Right cardiac atrium (tissue), 5 donors: ENCODE measurements around the gene TTC39A. TPM values are rescaled to one million over a fixed set of nuclear protein-coding genes. Genes with fewer than 3 reads are reported as not detected.

Experiments used
- ATAC-seq, 2 donors: fragments of 200-7000 bp; cut with Tn5 transposase; one replicate each; pipeline versions ENCODE4 v1.8.0 to v1.9.1; 2020; ENCODE audit warnings: moderate library complexity in 2 of 2, mild to moderate bottlenecking in 1 of 2
- DNase-seq, 3 donors: peaks; one replicate each; pipeline ENCODE4 v3.0.0-alpha.2; 2020
- H3K27ac ChIP-seq: one replicate; pipeline ENCODE4 v1.5.1; 2013; ENCODE audit warnings: mild to moderate bottlenecking, low read length, control low read depth, moderate library complexity
- H3K27me3 ChIP-seq: one replicate; pipeline ENCODE4 v1.6.1; 2013; ENCODE audit not compliant: control insufficient read depth, insufficient read depth
- H3K4me1 ChIP-seq: one replicate; pipeline ENCODE4 v1.6.1; 2013; ENCODE audit warnings: low read length; ENCODE audit not compliant: control insufficient read depth, insufficient read depth
- H3K4me3 ChIP-seq: one replicate; pipeline ENCODE4 v1.5.1; 2013; ENCODE audit warnings: low read length, control low read depth
- H3K9me3 ChIP-seq: one replicate; pipeline ENCODE4 v1.6.1; 2013; ENCODE audit warnings: low read length; ENCODE audit not compliant: control insufficient read depth
- WGBS: extraction: QIAGEN DNeasy Blood & Tissue Kit; methylation state at CpG from one replicate; pipeline ENCODE4 v1.1.7; 2013; 5-methylcytosine and 5-hydroxymethylcytosine counted together
- intact Hi-C, 4 donors: fragments of 100-400 bp; cut with DNase I; formaldehyde crosslinking; loops; one replicate each; pipeline versions ENCODE4 v1.11.0 to v1.14.0; 2022 to 2023
- polyA plus RNA-seq: library from polyadenylated mRNA; stranded (reverse); fragments of 200-250 nt; gene quantifications from one replicate; pipeline ENCODE4 v1.2.3, GENCODE V29; 2013
- total RNA-seq, 4 donors: library from RNA; stranded (reverse); fragmentation: NEBNext Ultra II Directional; extraction: Animal tissue kit (Norgen Biotek cat#: 25700); gene quantifications; one replicate each; pipeline ENCODE4 v1.2.1, GENCODE V29; 2021
- donor health status: healthy with polysubstance abuse.
- donor health status: DM: no; HTN: yes; CAD: no.
- donor health status: DM: no; HTN: no; CAD: no.
- donor health status: DM: no; HTN: yes; CAD: no; lungs with severe emphysema.
- donor health status: DM: yes; HTN: yes; CAD: no.

The TTC39A gene
- total and polyA plus RNA-seq, 5 donors = 11.6 to 24.7 (median 15.7) TPM

DNA sequence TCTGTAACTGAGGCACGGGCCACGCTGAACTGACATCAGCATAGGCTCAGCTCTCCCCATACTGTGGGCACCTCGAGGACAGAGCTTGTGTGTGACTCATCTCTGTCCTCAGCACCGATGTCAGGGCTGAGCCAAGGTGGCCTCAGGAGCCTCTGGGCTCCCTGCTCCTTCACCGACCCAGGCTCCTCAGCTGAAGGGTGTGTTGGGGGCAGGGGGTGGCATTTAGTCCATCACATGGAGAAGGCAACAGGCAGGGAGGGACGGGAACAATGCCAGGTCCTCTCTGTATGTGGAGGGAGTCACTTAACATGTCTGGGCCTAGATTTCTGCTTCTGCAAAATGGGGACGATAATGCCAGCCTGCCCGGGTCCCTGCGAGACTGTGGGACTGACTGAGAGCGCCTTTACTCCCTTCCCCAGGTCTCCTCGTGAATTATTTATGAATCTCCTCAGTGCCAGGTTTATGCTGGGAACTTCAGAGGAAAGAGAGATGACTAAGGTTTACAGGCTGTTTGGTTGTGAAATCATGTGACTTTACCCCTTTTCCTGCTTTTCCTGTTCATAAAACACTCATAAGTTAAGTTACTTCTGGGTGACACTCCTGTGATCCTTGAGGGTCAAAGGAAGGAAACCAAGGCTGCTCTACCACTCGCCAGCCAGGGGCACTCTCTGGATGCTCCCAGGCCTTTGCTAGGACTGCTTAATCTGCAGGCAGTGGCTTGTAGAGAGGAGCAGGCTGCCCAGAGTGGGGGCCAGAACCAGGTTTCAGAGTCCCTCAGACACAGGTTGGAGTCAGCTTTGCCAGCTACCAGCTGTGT lies 16.2 kb downstream of the TTC39A start:
- no peaks in the 10 kb centered on the region for H3K27me3 ChIP-seq
- ATAC-seq (peak; percentile 9 to 23), DNase-seq (no peak)
- H3K27ac ChIP-seq = no peak overlapping the region
- H3K4me3 ChIP-seq = no peak overlapping the region
- WGBS = 69% methylated on average over 12 of the region's 12 CpGs
- intact Hi-C loops = no loop called here
- no peaks in the 10 kb centered on the region for H3K9me3 ChIP-seq
- H3K4me1 ChIP-seq = no peaks in the 10 kb centered on the region

DNA sequence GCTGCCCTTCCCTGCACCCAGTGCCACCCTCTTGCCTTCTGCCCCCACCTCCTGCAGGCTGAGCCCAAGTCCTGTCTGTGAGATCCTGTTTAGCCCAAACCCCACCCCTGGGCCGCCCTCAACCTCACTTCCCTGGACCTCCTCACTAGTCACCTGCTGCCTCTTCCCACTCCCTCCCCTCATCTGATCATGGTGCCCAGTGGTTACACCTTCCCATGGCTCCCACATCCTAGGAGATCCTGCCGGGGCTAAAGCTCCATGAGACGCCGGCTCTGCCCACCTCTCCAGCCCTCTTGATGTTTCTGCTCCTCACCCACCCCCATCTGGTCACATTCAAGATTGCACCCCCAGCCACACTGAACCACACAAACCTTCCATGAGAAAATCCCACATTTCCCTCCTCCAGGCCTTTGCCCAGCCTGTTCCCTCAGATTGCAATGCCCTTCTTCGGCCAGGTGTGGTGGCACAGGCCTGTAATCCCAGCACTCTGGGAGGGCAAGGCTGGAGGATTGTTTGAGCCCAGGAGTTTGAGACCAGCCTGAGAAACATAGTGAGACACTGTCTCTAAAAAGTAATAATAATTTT lies 17.0 kb downstream of the TTC39A start:
- no peak overlapping the region for H3K27ac ChIP-seq
- intact Hi-C loops = no loop called here
- H3K4me1 ChIP-seq = no peaks in the 10 kb centered on the region
- 89% methylated on average over 5 of the region's 5 CpGs for WGBS
- no peaks in the 10 kb centered on the region for H3K9me3 ChIP-seq
- no peak for DNase-seq
- H3K4me3 ChIP-seq = no peak overlapping the region
- ATAC-seq = no peak
- no peaks in the 10 kb centered on the region for H3K27me3 ChIP-seq

DNA sequence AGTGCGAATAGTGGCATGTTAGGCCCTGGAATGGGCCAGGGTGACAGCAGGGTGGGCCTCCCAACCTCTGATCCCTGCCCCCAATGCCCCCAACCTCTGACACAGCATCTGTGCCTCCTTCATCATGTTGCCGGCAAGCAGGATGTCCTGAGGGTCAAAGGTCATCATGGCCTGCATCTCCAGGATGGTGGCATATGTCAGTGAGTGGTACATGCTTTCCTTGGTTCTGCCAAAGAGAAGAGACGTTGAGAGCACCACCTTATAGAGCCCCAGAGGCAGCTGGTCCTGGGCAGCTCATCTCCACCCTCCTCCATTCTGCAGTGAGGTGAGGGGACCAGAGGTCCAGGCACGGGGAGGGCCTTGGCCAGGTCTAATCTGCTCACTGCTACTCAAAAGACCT lies 17.6 kb downstream of the TTC39A start:
- intact Hi-C loops = no loop called here
- no peak for DNase-seq

DNA sequence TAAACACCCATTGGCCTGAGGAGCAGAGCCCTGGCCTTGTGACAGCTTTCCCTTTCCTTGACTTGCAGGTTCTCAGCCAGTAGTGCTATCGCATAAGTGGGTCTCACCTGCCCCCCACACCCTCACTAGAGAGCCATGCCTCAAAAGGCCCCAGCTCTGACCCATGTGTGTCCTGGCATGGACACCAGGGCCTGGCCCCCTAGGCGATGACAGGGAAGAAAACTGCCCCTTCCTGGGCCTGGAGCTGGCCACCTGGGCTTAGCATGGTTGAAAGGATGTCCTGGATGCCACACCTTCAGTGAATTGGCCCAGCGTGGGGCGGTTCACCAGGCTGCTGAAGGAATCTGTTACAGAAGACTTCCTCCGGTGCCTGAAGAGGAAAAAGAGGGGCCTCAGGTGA lies 18.5 kb downstream of the TTC39A start:
- no peaks in the 10 kb centered on the region for H3K4me1 ChIP-seq
- DNase-seq (no peak), ATAC-seq (no peak)
- H3K4me3 ChIP-seq = no peak overlapping the region
- no peak overlapping the region for H3K27ac ChIP-seq
- no peaks in the 10 kb centered on the region for H3K27me3 ChIP-seq
- no peaks in the 10 kb centered on the region for H3K9me3 ChIP-seq
- 91% methylated on average over 5 of the region's 5 CpGs for WGBS
- intact Hi-C loops = no loop called here

More for the DNA sequence above, 17.6 kb downstream of the TTC39A start:
- no peak overlapping the region for H3K27ac ChIP-seq
- H3K4me1 ChIP-seq = no peaks in the 10 kb centered on the region
- no peaks in the 10 kb centered on the region for H3K9me3 ChIP-seq
- no peak for ATAC-seq
- 77% methylated on average over 4 of the region's 4 CpGs for WGBS
- no peak overlapping the region for H3K4me3 ChIP-seq
- H3K27me3 ChIP-seq = no peaks in the 10 kb centered on the region

DNA sequence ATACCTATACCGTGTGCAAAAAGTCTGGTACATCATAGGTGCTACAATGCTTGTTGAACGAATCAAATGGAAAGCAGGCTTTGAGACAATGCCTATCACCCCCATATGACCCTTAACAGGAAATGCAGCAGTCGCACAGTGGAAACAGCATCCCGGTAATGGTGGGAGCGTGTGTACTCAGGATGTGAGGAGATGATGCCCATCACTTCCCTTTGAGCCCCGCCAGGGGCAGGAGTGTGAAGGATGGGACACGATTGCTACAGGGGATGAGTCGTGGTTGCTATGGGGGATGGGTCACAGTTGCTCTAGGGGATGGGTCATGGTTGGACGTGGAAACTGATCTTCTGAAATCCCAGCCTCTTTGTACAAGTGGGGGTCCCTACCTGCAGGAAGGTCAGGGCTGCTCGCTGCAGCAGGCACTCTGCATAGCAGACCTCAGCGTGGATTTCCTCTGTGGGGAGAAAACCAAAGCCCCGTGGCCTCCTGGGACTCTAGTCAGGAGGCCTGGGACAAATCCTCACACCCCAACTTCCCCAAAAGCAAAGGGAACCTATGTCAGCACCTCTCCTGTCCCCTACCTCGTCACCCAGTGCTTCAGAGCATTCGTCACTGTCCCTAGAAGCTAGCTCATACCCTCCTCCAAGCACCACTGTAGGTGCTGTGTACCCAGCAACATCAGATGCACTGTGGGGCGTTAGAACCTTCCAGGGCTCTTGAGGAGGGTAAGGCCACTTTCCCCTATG lies 19.3 kb downstream of the TTC39A start:
- WGBS = 66% methylated on average over 15 of the region's 15 CpGs
- DNase-seq (no peak), ATAC-seq (no peak)
- intact Hi-C loops = no loop called here
- Histone ChIP-seq H3K27me3 (no peaks in the 10 kb centered on the region), H3K4me1 (no peaks in the 10 kb centered on the region), H3K27ac (no peak overlapping the region), H3K9me3 (no peaks in the 10 kb centered on the region), H3K4me3 (no peak overlapping the region)

DNA sequence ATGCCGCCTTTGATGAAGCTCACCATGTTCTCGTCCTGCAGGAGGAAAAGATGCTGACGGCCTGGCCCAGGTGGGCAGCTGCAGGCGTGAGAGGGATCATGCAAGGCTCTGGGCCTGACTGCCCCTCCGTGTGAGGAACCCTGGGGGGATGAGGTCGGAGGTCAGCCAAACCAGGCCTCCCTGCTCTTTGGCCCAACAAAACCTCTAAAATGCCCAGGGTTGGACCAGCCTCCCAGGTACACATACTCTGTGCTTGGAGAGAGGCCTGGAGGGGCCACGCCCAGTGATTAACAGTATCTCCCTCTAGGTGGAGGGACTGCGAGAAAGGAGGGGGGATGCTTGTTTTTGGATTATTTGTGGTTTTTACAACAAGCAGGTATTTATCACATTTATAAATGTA lies 21.1 kb downstream of the TTC39A start:
- intact Hi-C loops = no loop called here
- H3K4me3 ChIP-seq = no peak overlapping the region
- DNase-seq = no peak
- 90% methylated on average over 8 of the region's 8 CpGs for WGBS
- H3K27me3 ChIP-seq = no peaks in the 10 kb centered on the region
- no peaks in the 10 kb centered on the region for H3K9me3 ChIP-seq
- H3K27ac ChIP-seq = no peak overlapping the region
- ATAC-seq = no peak
- no peaks in the 10 kb centered on the region for H3K4me1 ChIP-seq

DNA sequence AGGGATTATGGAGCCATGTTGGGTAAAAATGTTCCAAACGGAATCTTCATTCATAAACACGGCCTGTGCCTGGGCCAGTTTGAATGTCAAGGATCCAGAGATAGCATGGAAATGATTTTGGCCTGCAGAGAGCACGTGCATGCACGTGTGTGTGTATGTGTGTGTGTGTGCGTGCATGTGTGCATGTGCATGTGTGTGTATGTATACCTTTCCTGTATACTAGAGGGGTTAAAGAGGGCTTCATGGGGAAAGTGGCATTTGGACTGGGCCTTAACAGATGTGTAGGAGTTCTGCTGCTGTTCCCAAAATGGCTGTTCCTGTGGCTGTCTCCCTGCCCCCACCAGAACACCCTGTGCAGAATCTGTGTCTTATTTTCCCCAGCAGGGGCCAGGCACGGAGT lies 21.7 kb downstream of the TTC39A start:
- no peak for ATAC-seq
- Histone ChIP-seq H3K4me1 (no peaks in the 10 kb centered on the region), H3K27me3 (no peaks in the 10 kb centered on the region), H3K9me3 (no peaks in the 10 kb centered on the region), H3K27ac (no peak overlapping the region), H3K4me3 (no peak overlapping the region)
- DNase-seq = no peak
- 90% methylated on average over 6 of the region's 6 CpGs for WGBS
- intact Hi-C loops = no loop called here

DNA sequence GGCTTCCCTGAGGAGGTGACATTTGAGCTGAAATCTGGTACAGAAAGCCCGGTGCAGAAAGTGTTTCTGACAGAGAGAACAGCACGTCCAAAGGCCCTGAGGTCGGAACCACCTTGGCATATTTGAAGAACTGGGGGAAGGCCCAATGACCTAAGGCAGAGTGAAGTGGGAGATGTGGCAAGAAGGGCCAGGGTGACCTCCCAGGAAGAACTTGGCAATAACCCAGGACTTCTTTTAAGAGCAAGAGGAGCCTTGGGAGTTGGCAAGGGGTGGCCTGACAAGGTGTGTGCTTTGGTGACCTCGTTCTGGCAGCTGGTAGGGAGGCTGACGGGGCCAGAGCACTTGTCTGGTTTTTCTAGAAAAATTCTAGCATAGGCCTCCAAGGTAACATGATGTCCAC lies 23.4 kb downstream of the TTC39A start:
- H3K4me1 ChIP-seq = no peaks in the 10 kb centered on the region
- WGBS = 92% methylated on average over 5 of the region's 5 CpGs
- H3K27ac ChIP-seq = no peak overlapping the region
- no peaks in the 10 kb centered on the region for H3K27me3 ChIP-seq
- peak in 1 of 3 donors; percentile 22 for DNase-seq
- H3K9me3 ChIP-seq = no peaks in the 10 kb centered on the region
- intact Hi-C loops = no loop called here
- H3K4me3 ChIP-seq = no peak overlapping the region
- ATAC-seq = no peak

DNA sequence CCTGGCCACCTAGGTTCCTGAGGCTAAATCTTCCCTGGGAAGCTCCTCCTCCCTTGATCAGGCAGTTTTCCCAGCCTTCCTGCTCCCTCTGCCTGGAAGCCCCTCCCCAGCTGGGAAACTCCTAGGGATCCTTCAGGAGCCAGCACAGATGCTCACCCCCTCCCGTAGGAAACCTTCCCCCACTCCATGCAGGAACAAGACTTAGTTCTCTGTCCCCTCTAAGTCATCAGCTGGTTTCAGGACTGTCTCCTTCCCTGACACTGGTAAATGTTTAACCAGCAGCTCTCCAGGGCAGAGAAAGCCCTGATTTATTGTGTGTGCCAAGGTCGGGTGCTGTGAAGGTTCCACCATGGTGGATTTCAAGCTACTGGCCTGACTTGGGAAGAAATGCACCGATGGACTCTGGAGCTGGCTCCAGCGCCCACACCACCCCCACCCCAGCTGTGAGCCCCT lies 25.0 kb downstream of the TTC39A start:
- Histone ChIP-seq H3K9me3 (no peaks in the 10 kb centered on the region), H3K27me3 (no peaks in the 10 kb centered on the region), H3K4me1 (no peaks in the 10 kb centered on the region), H3K4me3 (no peak overlapping the region), H3K27ac (no peak overlapping the region)
- DNase-seq (no peak), ATAC-seq (no peak)
- 68% methylated on average over 4 of the region's 4 CpGs for WGBS
- intact Hi-C loops = no loop called here

DNA sequence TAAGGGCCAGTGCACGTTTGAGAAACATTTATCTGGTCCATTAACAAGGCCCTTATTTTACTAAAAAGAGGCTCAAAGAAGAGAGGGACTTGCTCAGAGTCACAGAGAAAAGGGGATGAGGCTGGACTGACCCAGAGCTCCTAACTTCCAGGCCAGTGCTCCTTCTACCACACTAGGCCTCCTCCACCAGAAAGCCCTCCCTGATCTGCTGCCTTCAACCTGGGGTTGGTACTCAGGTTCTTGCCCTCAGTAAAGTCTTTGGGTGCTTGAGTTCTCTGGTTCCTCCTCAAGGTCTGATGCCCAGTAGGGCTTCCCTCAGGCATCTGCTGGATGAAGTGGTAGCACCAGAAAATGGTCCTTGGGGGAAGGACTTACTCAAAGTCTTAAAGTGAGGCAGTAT lies 26.0 kb downstream of the TTC39A start:
- ATAC-seq = no peak
- Histone ChIP-seq H3K4me1 (no peaks in the 10 kb centered on the region), H3K9me3 (no peaks in the 10 kb centered on the region), H3K4me3 (no peak overlapping the region), H3K27ac (no peak overlapping the region), H3K27me3 (no peaks in the 10 kb centered on the region)
- intact Hi-C loops = no loop called here
- no peak for DNase-seq
- WGBS = 48% methylated on average over 1 of the region's 1 CpG

DNA sequence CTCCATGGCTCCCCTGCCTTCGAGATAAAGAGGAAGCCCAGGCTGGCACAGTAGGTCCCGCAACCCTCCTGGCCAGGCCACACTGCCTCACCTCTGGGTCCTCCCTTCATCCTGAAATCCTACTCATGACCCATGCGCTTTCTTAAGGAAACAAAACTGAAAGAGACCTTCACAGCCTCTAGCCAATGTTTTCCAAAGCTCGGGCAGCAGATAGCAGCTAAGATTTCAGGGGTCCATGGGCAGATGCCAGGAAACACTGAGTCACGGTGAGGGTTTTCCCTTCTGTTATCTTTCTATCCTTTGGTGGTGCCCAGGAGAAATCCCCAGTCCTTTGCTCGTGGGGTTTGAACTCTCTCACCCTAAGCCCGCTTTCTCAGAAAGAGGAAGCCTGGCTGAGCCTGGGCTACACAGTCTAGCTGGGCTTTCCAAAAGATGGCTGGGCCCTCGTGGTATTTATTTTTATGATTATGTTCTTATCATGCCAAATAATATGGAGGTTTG lies 26.6 kb downstream of the TTC39A start:
- intact Hi-C loops = no loop called here
- DNase-seq (peak in 1 of 3 donors; percentile 37), ATAC-seq (peak in 1 of 2 donors; percentile 43)
- Histone ChIP-seq H3K27me3 (no peaks in the 10 kb centered on the region), H3K4me1 (no peaks in the 10 kb centered on the region), H3K27ac (no peak overlapping the region), H3K9me3 (no peaks in the 10 kb centered on the region), H3K4me3 (no peak overlapping the region)
- 42% methylated on average over 8 of the region's 8 CpGs for WGBS
